BJ (cell line): ENCODE results near the gene VAT1L. TPM values are rescaled to one million over a fixed set of nuclear protein-coding genes. Genes with fewer than 3 reads are reported as not detected.

Experiments
- CTCF ChIA-PET: fragments of 350-600 bp; formaldehyde crosslinking; extraction: SDS; loops from one replicate; lab custom pipeline; 2021; ENCODE audit warnings: antibody characterized with exemption, inconsistent platforms; lab: Yijun Ruan, JAX
- POLR2A ChIA-PET: fragments of 300-600 bp; sonication (Branson Sonifier 250); formaldehyde crosslinking; extraction: SDS; loops from one replicate; lab custom pipeline; 2021; ENCODE audit warnings: antibody characterized with exemption; lab: Charles Lee
- DNase-seq: peaks from one replicate; pipeline ENCODE4 v3.0.0-alpha.2; 2011; ENCODE audit warnings: low read depth
- H3K27me3 ChIP-seq: 2 replicates; pipeline ENCODE4 v1.6.0; 2011; ENCODE audit warnings: low read length; ENCODE audit not compliant: control insufficient read depth, insufficient read depth
- H3K36me3 ChIP-seq: 2 replicates; pipeline ENCODE4 v1.5.1; 2011; ENCODE audit warnings: low read length; ENCODE audit not compliant: control insufficient read depth, insufficient read depth
- H3K4me3 ChIP-seq: 2 replicates; pipeline ENCODE4 v1.5.1; 2011; ENCODE audit warnings: low read depth, mild to moderate bottlenecking, control low read depth, low read length
- polyA plus RNA-seq: library from polyadenylated mRNA; depleted of rRNA; stranded (reverse); fragments of >200 nt; gene quantifications from 2 replicates; pipeline ENCODE4 v1.2.3, GENCODE V29; 2011
- TF ChIP-seq, protein P1 (sequence below): IDR thresholded peaks from 2 replicates; pipeline ENCODE4 v1.5.1; 2011; ENCODE audit warnings: low read depth, mild to moderate bottlenecking, control low read depth, inconsistent platforms, low read length, moderate library complexity; ENCODE audit not compliant: insufficient read depth

VAT1L gene
- polyA plus RNA-seq, 1 experiment: 4.7 TPM

DNA sequence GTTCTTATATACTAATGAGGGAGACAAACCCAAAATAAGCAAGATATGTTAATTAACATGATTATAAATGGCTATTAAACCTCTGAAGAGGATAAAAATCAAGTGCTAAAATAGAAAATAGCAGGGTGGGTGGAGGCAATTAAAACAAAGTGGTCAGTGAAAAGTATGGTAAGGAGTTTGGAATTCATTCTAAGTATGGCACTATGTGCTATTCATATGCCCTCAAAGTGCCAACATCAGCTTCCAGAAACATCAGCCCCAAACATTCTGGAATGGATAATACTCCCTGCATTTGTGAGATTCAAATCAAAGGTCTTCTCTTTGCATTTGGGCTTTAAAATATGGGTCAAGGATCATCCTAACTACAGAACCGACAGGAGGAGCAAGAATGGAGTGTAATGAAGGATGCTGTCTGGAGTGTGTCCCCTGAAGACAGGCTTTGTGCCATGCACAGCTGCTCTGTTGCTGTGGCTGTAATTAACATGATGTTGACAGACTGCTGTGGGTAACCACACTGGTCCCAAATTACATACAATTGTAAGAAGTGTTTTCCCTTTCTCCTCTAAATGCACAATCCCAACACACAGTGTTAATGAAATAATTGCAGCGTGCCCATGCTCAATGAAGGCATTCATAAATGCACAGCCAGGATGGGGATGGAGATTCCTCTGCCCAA is 93.1 kb downstream of the VAT1L start:
- CTCF ChIA-PET: interaction anchor here (0.6 kb wide), 1 partner anchor 80 kb away, joined by 3 read pairs; no protein-coding TSS in a partner anchor
- POLR2A ChIA-PET: no interaction called here
- Histone ChIP-seq H3K4me3 (no peak overlapping the region), H3K36me3 (no peaks in the 10 kb centered on the region), H3K27me3 (no peaks in the 10 kb centered on the region)
- DNase-seq: no peak
- TF ChIP-seq, protein P1, sequence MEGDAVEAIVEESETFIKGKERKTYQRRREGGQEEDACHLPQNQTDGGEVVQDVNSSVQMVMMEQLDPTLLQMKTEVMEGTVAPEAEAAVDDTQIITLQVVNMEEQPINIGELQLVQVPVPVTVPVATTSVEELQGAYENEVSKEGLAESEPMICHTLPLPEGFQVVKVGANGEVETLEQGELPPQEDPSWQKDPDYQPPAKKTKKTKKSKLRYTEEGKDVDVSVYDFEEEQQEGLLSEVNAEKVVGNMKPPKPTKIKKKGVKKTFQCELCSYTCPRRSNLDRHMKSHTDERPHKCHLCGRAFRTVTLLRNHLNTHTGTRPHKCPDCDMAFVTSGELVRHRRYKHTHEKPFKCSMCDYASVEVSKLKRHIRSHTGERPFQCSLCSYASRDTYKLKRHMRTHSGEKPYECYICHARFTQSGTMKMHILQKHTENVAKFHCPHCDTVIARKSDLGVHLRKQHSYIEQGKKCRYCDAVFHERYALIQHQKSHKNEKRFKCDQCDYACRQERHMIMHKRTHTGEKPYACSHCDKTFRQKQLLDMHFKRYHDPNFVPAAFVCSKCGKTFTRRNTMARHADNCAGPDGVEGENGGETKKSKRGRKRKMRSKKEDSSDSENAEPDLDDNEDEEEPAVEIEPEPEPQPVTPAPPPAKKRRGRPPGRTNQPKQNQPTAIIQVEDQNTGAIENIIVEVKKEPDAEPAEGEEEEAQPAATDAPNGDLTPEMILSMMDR: no peak

DNA sequence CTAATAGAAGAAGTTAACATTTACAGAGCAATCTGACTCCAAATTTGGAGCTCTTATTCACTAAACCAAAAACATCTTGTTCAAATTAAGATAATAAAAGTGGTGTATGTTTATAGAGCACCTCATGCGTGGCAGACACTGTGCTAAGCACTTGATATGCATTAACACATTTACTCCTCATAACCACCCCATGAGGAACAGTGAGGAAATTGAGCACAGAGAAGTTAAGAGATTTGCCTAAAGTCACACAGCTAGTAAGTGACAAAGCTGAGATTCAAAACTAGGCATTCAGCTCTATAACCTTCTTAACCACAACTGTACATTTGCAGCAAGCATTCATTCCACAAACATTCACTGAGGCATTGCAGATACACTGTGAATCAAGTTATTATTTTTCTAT is 94.0 kb downstream of the VAT1L start:
- H3K36me3 ChIP-seq: no peaks in the 10 kb centered on the region
- TF ChIP-seq, protein P1: no peak
- DNase-seq: no peak
- CTCF ChIA-PET: interaction anchor here (0.6 kb wide), 1 partner anchor 79 kb away, joined by 3 read pairs; no protein-coding TSS in a partner anchor
- POLR2A ChIA-PET: no interaction called here
- no peaks in the 10 kb centered on the region for H3K27me3 ChIP-seq
- no peak overlapping the region for H3K4me3 ChIP-seq

DNA sequence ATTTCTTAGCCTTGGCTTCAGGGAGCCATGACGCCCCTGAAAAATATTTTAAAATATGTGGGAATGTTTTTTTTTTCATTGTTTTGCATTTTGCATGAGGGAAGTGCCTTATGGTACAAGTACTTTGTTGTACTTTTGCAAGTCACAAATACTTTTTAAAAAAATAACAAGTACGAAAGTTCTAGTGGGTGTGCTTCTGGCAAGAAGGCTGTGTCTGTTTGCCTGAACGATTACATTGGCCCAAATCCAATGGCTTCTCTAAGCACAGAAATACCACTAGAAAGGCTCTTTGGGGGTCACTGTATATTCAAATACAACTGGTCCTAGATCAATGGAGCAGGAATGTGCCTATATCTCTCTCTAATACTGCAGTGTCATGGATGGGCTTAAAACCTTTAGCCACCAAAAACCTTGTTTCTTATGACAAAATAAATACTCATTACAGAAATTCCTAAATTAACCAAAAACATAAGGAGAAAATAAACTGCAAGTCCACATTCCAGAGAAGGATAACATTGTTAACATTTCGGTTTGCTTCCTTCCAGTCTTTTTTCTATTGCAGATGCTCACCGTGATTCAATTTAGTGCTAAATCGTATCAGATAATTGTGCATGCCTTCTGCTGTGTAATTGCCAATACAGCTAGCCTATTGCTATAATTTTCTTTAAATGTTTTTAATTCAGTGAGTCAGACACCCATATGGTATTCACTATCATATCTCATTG is 97.4 kb downstream of the VAT1L start:
- DNase-seq: no peak
- no peaks in the 10 kb centered on the region for H3K27me3 ChIP-seq
- ChIA-PET CTCF (no interaction called here), POLR2A (no interaction called here)
- no peaks in the 10 kb centered on the region for H3K36me3 ChIP-seq
- H3K4me3 ChIP-seq: no peak overlapping the region
- TF ChIP-seq, protein P1: no peak

DNA sequence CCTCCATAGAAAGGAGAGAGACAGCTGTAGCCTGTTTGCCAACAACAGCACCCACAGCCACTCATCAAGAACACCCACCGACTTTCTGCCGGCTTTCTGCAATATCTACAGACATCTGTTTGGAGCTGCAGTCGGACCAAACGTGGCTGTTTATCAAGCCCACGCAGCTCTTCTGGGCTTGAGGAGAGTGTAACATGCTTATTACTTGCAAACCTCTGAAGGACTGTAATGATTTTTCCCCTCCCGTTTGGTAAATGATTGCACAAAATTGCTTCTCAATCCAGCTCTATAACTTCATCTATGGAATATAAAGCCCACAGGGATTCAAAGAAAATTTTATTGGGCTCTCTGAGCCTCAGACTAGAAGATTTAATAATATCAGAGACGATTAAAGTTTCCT is 100.5 kb downstream of the VAT1L start:
- DNase-seq: no peak
- ChIA-PET POLR2A (no interaction called here), CTCF (no interaction called here)
- Histone ChIP-seq H3K27me3 (no peaks in the 10 kb centered on the region), H3K36me3 (no peaks in the 10 kb centered on the region), H3K4me3 (no peak overlapping the region)
- TF ChIP-seq, protein P1: no peak

DNA sequence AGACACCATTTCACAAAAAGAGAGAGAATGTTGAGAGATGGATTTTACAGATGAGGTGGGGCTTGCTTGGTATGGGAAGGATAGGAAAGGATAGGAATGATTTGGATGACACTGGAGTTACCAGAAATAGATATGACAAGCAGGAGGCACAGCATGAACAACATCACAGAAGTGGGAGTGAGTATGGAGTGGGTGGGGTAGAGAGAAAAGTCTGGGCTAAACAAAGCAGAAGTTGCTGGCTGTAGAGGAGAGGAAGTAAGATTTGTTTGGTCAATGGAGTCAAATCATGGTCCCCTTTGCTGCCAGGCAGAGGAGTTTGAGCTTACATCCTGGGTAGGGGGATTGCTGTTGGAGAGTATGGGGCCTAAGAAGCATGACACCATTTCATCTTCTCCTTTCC is 101.7 kb downstream of the VAT1L start:
- TF ChIP-seq, protein P1: no peak
- H3K4me3 ChIP-seq: no peak overlapping the region
- DNase-seq: no peak
- H3K27me3 ChIP-seq: no peaks in the 10 kb centered on the region
- ChIA-PET POLR2A (no interaction called here), CTCF (no interaction called here)
- no peaks in the 10 kb centered on the region for H3K36me3 ChIP-seq
